OCI-M2 (cell line): Measurements from ENCODE around the gene PTTG1IP2.
"Not testable (repeated sequence)": the region's sequence is repeated elsewhere in the genome, so short reads cannot be mapped to it uniquely, and the experiment has no call there.

Source experiments
- DNase-seq: peaks from one replicate; lab custom pipeline; 2025; ENCODE audit not compliant: unreplicated experiment; lab: John Stamatoyannopoulos, UW

Gene PTTG1IP2

GRCh38 chr7:90469554-90469953, at the start of gene PTTG1IP2:
Gene PTTG1IP2 (plus strand): TSS chr7:90469639. CDS start chr7:90469787, 148 bp downstream.
- no peak for DNase-seq

- DNase-seq, result no peak
Measured at GRCh38 chr7:90421651-90422050, 47.8 kb upstream of the PTTG1IP2 start.

GRCh38 chr7:90424720-90425119, 44.7 kb upstream of the PTTG1IP2 start:
- no peak for DNase-seq

GRCh38 chr7:90425376-90425775, 44.1 kb upstream of the PTTG1IP2 start:
- DNase-seq, result no peak

- DNase-seq, result no peak
Measured at GRCh38 chr7:90430614-90431460, 38.6 kb upstream of the PTTG1IP2 start.

- no peak for DNase-seq
Measured at GRCh38 chr7:90432752-90433151, 36.7 kb upstream of the PTTG1IP2 start.

GRCh38 chr7:90433221-90433620, 36.2 kb upstream of the PTTG1IP2 start:
- DNase-seq, result no peak

GRCh38 chr7:90445633-90446032, 23.8 kb upstream of the PTTG1IP2 start:
- DNase-seq, result no peak

GRCh38 chr7:90446137-90446899, 23.1 kb upstream of the PTTG1IP2 start:
- DNase-seq, result no peak

GRCh38 chr7:90453259-90453891, 16.1 kb upstream of the PTTG1IP2 start:
- no peak for DNase-seq

- DNase-seq, result no peak
Measured at GRCh38 chr7:90453931-90454330, 15.5 kb upstream of the PTTG1IP2 start.

GRCh38 chr7:90455163-90456030, 14.0 kb upstream of the PTTG1IP2 start:
- no peak for DNase-seq

- no peak for DNase-seq
Measured at GRCh38 chr7:90458104-90458503, 11.3 kb upstream of the PTTG1IP2 start.

- DNase-seq, result no peak
Measured at GRCh38 chr7:90459888-90460287, 9.6 kb upstream of the PTTG1IP2 start.

- DNase-seq, result no peak
Measured at GRCh38 chr7:90461219-90461618, 8.2 kb upstream of the PTTG1IP2 start.

- DNase-seq, result not testable (repeated sequence)
Measured at GRCh38 chr7:90463151-90463628, 6.2 kb upstream of the PTTG1IP2 start.

- no peak for DNase-seq
Measured at GRCh38 chr7:90465816-90466215, 3.6 kb upstream of the PTTG1IP2 start.

GRCh38 chr7:90472805-90473540, 3.5 kb downstream of the PTTG1IP2 start:
- no peak for DNase-seq

- DNase-seq, result no peak
Measured at GRCh38 chr7:90473814-90474213, 4.4 kb downstream of the PTTG1IP2 start.
